HepG2 (cell line): ENCODE data around the gene ENO1. TPM values are rescaled to one million over a fixed set of nuclear protein-coding genes. Genes with fewer than 3 reads are reported as not detected.
A peak's percentile ranks its signal among the peaks of the same experiment; 100 is the strongest.

ENCODE experiments used
- BRF2 ChIP-seq: sonication (generic); formaldehyde crosslinking; IDR thresholded peaks from 2 replicates; pipeline ENCODE4 v1.8.1; 2022; ENCODE audit warnings: mild to moderate bottlenecking, missing genetic modification reagents
- ELK4 ChIP-seq: sonication (generic); formaldehyde crosslinking; IDR thresholded peaks from 2 replicates; pipeline ENCODE4 v1.9.0; 2021; ENCODE audit warnings: missing genetic modification reagents, borderline replicate concordance
- HIVEP1 ChIP-seq: sonication (generic); formaldehyde crosslinking; IDR thresholded peaks from 2 replicates; pipeline ENCODE4 v1.4.0; 2020; ENCODE audit warnings: mild to moderate bottlenecking, missing genetic modification reagents
- MXI1 ChIP-seq: IDR thresholded peaks from 3 replicates; pipeline ENCODE4 v1.6.1; 2012; ENCODE audit warnings: low read depth, low read length, inconsistent platforms, borderline replicate concordance
- TFDP1 ChIP-seq: IDR thresholded peaks from 2 replicates; pipeline ENCODE4 v1.6.1; 2016; ENCODE audit warnings: missing compliant biosample characterization, missing genetic modification reagents, borderline replicate concordance
- ZMYM3 ChIP-seq: sonication (generic); formaldehyde crosslinking; IDR thresholded peaks from 2 replicates; pipeline ENCODE4 v1.5.1; 2020; ENCODE audit warnings: mild to moderate bottlenecking, missing genetic modification reagents
- ZNF24 ChIP-seq: fragments of 450-650 bp; IDR thresholded peaks from 2 replicates; pipeline ENCODE4 v1.6.1; 2017; ENCODE audit warnings: antibody characterized with exemption, mild to moderate bottlenecking
- ZNF354B ChIP-seq: sonication (generic); formaldehyde crosslinking; IDR thresholded peaks from 2 replicates; pipeline ENCODE4 v1.8.0; 2022; ENCODE audit warnings: mild to moderate bottlenecking, missing genetic modification reagents
- ZNF367 ChIP-seq: sonication (generic); formaldehyde crosslinking; IDR thresholded peaks from 2 replicates; pipeline ENCODE4 v1.4.0; 2020; ENCODE audit warnings: missing genetic modification reagents, borderline replicate concordance
- ZNF556 ChIP-seq: sonication (generic); formaldehyde crosslinking; IDR thresholded peaks from 2 replicates; pipeline ENCODE4 v1.4.0; 2020; ENCODE audit warnings: mild to moderate bottlenecking, missing genetic modification reagents, borderline replicate concordance
- ZNF615 ChIP-seq: sonication (generic); formaldehyde crosslinking; IDR thresholded peaks from 2 replicates; pipeline ENCODE4 v1.5.0; 2020; ENCODE audit warnings: mild to moderate bottlenecking, missing genetic modification reagents, borderline replicate concordance
- polyA plus RNA-seq, 8 experiments: library from polyadenylated mRNA; depleted of rRNA in 3 of 8; stranded (reverse) in 7 of 8; unstranded in 1 of 8; fragments of >200 nt; fragmentation: Illumina TruSeq in 4 of 8; extraction: Trizol in 4 of 8; gene quantifications; 2 replicates each; pipeline versions ENCODE4 v1.2.1 to v1.2.3, GENCODE V29; 2011 to 2016; ENCODE audit warnings: low read depth in 4 of 8, missing spikeins in 1 of 8, mixed read lengths in 1 of 8; ENCODE audit not compliant: insufficient read depth in 1 of 8
- total RNA-seq, 5 experiments: library from RNA; depleted of rRNA; stranded (reverse); fragments of >200 nt; fragmentation: Illumina TruSeq; extraction: Trizol; gene quantifications; 2 replicates each; pipeline ENCODE4 v1.2.3, GENCODE V29; 2016; ENCODE audit warnings: low read depth in 1 of 5
- TF ChIP-seq, protein P1 (sequence below): sonication (generic); formaldehyde crosslinking; IDR thresholded peaks from 2 replicates; pipeline ENCODE4 v1.8.0; 2023; ENCODE audit warnings: mild to moderate bottlenecking, missing genetic modification reagents
- TF ChIP-seq, protein P2 (sequence below): fragments of 450-650 bp; IDR thresholded peaks from 2 replicates; pipeline ENCODE4 v1.6.1; 2017
- TF ChIP-seq, protein P3 (sequence below): sonication (generic); formaldehyde crosslinking; IDR thresholded peaks from 2 replicates; pipeline ENCODE4 v1.4.0; 2020; ENCODE audit warnings: missing genetic modification reagents, borderline replicate concordance
- TF ChIP-seq, protein P4 (sequence below): IDR thresholded peaks from 2 replicates; pipeline ENCODE4 v1.6.1; 2016; ENCODE audit warnings: low read depth, control low read depth
- TF ChIP-seq, protein P5 (sequence below): sonication (generic); formaldehyde crosslinking; IDR thresholded peaks from 2 replicates; pipeline ENCODE4 v1.8.1; 2023; ENCODE audit warnings: mild to moderate bottlenecking, inconsistent platforms, moderate library complexity, missing genetic modification reagents, borderline replicate concordance

Gene ENO1
- total and polyA plus RNA-seq, 2 of the 13 experiments (the other 11 are each of a cell fraction or from before 2014, with no cell fraction given) = 1,559 to 3,103 TPM

DNA sequence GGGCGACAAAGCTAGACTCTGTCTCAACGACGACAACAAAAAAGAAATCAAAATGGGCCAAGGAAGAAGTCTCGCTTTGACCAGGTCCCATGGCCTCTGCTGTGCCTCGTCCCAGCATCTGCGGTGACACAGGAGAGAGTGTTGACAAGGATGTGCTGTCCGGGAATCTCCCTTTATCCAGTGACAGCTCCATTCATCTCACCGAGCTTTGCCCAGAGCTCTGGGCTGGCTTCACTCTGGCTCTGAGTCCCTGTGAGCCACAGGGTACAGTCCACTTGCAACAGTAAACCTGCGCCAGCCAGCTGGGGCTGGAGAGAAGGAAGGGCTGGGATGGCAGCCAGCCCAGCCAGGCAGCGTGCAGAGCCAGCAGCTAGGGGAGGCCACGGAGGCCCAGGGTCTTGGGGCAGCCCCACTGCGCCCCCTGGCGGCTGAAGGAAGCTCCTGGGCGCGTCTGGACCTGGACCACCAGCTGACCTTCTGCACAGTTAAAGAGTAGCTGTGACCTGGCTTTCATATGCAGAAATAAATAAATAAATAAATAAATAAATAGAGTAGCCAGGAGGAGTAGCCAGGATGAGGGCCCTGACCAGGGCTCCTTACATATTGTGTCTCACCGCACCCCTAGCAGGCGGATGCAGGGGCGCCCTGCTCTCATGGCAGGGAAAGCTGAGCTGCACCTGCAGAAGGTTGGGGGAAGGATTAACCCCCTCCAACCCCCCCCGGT, 29.7 kb downstream of the ENO1 start (continued):
- TF ChIP-seq, protein P1, sequence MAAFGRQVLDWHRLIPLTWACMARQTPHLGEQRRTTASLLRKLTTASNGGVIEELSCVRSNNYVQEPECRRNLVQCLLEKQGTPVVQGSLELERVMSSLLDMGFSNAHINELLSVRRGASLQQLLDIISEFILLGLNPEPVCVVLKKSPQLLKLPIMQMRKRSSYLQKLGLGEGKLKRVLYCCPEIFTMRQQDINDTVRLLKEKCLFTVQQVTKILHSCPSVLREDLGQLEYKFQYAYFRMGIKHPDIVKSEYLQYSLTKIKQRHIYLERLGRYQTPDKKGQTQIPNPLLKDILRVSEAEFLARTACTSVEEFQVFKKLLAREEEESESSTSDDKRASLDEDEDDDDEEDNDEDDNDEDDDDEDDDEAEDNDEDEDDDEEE = peak; percentile 83
- no peak; the same call in 1 of the 2 replicates for TF ChIP-seq TFDP1 (CRISPR knock-in tag)
- peak; percentile 73; the same call in 1 of the 3 replicates for TF ChIP-seq MXI1
- TF ChIP-seq BRF2 (CRISPR knock-in tag) = no peak
- TF ChIP-seq ZNF24 = 0 out of 2 replicates have a peak, but pooled peaks have one; percentile 42
- TF ChIP-seq ZNF615 (CRISPR knock-in tag) = no peak
- TF ChIP-seq, protein P2, sequence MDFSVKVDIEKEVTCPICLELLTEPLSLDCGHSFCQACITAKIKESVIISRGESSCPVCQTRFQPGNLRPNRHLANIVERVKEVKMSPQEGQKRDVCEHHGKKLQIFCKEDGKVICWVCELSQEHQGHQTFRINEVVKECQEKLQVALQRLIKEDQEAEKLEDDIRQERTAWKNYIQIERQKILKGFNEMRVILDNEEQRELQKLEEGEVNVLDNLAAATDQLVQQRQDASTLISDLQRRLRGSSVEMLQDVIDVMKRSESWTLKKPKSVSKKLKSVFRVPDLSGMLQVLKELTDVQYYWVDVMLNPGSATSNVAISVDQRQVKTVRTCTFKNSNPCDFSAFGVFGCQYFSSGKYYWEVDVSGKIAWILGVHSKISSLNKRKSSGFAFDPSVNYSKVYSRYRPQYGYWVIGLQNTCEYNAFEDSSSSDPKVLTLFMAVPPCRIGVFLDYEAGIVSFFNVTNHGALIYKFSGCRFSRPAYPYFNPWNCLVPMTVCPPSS = no peak
- TF ChIP-seq ZNF556 (CRISPR knock-in tag) = no peak; the same call in 1 of the 2 replicates
- TF ChIP-seq, protein P3, sequence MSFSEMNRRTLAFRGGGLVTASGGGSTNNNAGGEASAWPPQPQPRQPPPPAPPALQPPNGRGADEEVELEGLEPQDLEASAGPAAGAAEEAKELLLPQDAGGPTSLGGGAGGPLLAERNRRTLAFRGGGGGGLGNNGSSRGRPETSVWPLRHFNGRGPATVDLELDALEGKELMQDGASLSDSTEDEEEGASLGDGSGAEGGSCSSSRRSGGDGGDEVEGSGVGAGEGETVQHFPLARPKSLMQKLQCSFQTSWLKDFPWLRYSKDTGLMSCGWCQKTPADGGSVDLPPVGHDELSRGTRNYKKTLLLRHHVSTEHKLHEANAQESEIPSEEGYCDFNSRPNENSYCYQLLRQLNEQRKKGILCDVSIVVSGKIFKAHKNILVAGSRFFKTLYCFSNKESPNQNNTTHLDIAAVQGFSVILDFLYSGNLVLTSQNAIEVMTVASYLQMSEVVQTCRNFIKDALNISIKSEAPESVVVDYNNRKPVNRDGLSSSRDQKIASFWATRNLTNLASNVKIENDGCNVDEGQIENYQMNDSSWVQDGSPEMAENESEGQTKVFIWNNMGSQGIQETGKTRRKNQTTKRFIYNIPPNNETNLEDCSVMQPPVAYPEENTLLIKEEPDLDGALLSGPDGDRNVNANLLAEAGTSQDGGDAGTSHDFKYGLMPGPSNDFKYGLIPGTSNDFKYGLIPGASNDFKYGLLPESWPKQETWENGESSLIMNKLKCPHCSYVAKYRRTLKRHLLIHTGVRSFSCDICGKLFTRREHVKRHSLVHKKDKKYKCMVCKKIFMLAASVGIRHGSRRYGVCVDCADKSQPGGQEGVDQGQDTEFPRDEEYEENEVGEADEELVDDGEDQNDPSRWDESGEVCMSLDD (CRISPR knock-in tag) = no peak
- TF ChIP-seq, protein P4, sequence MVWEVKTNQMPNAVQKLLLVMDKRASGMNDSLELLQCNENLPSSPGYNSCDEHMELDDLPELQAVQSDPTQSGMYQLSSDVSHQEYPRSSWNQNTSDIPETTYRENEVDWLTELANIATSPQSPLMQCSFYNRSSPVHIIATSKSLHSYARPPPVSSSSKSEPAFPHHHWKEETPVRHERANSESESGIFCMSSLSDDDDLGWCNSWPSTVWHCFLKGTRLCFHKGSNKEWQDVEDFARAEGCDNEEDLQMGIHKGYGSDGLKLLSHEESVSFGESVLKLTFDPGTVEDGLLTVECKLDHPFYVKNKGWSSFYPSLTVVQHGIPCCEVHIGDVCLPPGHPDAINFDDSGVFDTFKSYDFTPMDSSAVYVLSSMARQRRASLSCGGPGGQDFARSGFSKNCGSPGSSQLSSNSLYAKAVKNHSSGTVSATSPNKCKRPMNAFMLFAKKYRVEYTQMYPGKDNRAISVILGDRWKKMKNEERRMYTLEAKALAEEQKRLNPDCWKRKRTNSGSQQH (CRISPR knock-in tag) = no peak; the same call in 1 of the 2 replicates
- no peak for TF ChIP-seq ZNF367 (CRISPR knock-in tag)
- no peak for TF ChIP-seq ZNF354B (CRISPR knock-in tag)
- no peak for TF ChIP-seq ELK4 (CRISPR knock-in tag)
- no peak for TF ChIP-seq HIVEP1 (CRISPR knock-in tag)
- peak; percentile 48; the same call in 1 of the 2 replicates for TF ChIP-seq ZMYM3 (CRISPR knock-in tag)
- TF ChIP-seq, protein P5, sequence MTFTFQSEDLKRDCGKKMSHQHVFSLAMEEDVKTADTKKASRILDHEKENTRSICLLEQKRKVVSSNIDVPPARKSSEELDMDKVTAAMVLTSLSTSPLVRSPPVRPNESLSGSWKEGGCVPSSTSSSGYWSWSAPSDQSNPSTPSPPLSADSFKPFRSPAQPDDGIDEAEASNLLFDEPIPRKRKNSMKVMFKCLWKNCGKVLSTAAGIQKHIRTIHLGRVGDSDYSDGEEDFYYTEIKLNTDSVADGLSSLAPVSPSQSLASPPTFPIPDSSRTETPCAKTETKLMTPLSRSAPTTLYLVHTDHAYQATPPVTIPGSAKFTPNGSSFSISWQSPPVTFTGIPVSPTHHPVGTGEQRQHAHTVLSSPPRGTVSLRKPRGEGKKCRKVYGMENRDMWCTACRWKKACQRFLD = no peak
